HCT116 (cell line): ENCODE results near the gene IL17A. TPM values are rescaled to one million over a fixed set of nuclear protein-coding genes. Genes with fewer than 3 reads are reported as not detected.

Source experiments
- ATAC-seq: fragments of 200-7000 bp; cut with Tn5 transposase; 2 replicates; pipeline ENCODE4 v1.9.1; 2020; ENCODE audit warnings: mild to moderate bottlenecking, moderate library complexity
- BruUV-seq: library from RNA; stranded (reverse); fragments of 400-500 nt; replicated peaks from 2 replicates; lab custom pipeline; 2021; lab: Mats Ljungman, UMichigan
- CTCF ChIA-PET: fragments of 300-600 bp; sonication (Branson Sonifier 250); formaldehyde crosslinking; loops from one replicate; lab custom pipeline; 2021; ENCODE audit warnings: antibody characterized with exemption; lab: Charles Lee
- POLR2A ChIA-PET: fragments of 300-600, 350-600 bp; sonication (Branson Sonifier 250); formaldehyde crosslinking; loops from one replicate; lab custom pipeline; 2021; ENCODE audit warnings: antibody characterized with exemption; lab: Charles Lee
- RAD21 ChIA-PET, 2 experiments: fragments of 300-600 bp; sonication (Branson Sonifier 250); formaldehyde crosslinking; loops; one replicate each; lab custom pipeline; 2023; ENCODE audit warnings: low total read pairs in 2 of 2; ENCODE audit not compliant: uncharacterized antibody in 2 of 2, unreplicated experiment in 2 of 2, low non-redundant PET in 1 of 2; lab: Charles Lee
- DNase-seq: peaks from one replicate; pipeline ENCODE4 v3.0.0-alpha.2; 2010; ENCODE audit warnings: low read depth, low spot score
- H2AFZ ChIP-seq: fragments of 200-600 bp; shearing (Covaris generic), sonication (generic); 2 replicates; pipeline ENCODE4 v1.6.1; 2017; ENCODE audit warnings: low read depth, mixed run types, mixed read lengths, antibody characterized with exemption, low read length; ENCODE audit not compliant: poor library complexity, severe bottlenecking
- H3K27ac ChIP-seq: 2 replicates; pipeline ENCODE4 v1.5.1; 2012; ENCODE audit warnings: low read depth, low read length
- H3K27me3 ChIP-seq: fragments of 200-600 bp; sonication (generic); 2 replicates; pipeline ENCODE4 v1.6.1; 2016; ENCODE audit warnings: mixed run types, low read length, mixed read lengths; ENCODE audit not compliant: insufficient read depth
- H3K36me3 ChIP-seq, 2 experiments: fragments of 200-500 bp in 1 of 2; fragments of 200-600 bp in 1 of 2; sonication (Bioruptor generic) in 1 of 2; sonication (generic) in 1 of 2; 2 replicates each; pipeline versions ENCODE4 v1.5.1 to v1.6.1; 2014 to 2016; ENCODE audit warnings: low read length in 2 of 2, inconsistent platforms in 1 of 2, mixed read lengths in 1 of 2, mixed run types in 1 of 2; ENCODE audit not compliant: insufficient read depth in 2 of 2, control insufficient read depth in 1 of 2
- H3K4me1 ChIP-seq, 2 experiments: fragments of 200-600 bp in 1 of 2; sonication (generic) in 1 of 2; 2 replicates each; pipeline versions ENCODE4 v1.5.1 to v1.6.1; 2012 to 2017; ENCODE audit warnings: low read length in 2 of 2, inconsistent platforms in 1 of 2, mild to moderate bottlenecking in 1 of 2, mixed read lengths in 1 of 2, mixed run types in 1 of 2, moderate library complexity in 1 of 2; ENCODE audit not compliant: insufficient read depth in 2 of 2, control insufficient read depth in 1 of 2
- H3K4me2 ChIP-seq: fragments of 200-600 bp; sonication (generic); 2 replicates; pipeline ENCODE4 v1.6.1; 2017; ENCODE audit warnings: mixed run types, low read length, mixed read lengths
- H3K4me3 ChIP-seq, 2 experiments: fragments of 200-600 bp in 1 of 2; sonication (generic) in 1 of 2; replicated peaks in 1 of 2; 2 replicates each; pipeline ENCODE4 v1.5.1; 2011 to 2016; ENCODE audit warnings: low read length in 2 of 2, control low read depth in 1 of 2, low read depth in 1 of 2, mild to moderate bottlenecking in 1 of 2, mixed read lengths in 1 of 2, mixed run types in 1 of 2
- H3K79me2 ChIP-seq: fragments of 200-600 bp; sonication (generic); 2 replicates; pipeline ENCODE4 v1.6.1; 2017; ENCODE audit warnings: mild to moderate bottlenecking, mixed run types, low read length, moderate library complexity, mixed read lengths; ENCODE audit not compliant: insufficient read depth
- H3K9ac ChIP-seq: fragments of 200-600 bp; sonication (generic); 2 replicates; pipeline ENCODE4 v1.6.1; 2016; ENCODE audit warnings: low read length, mixed read lengths
- H3K9me2 ChIP-seq: fragments of 200-600 bp; sonication (generic), shearing (Covaris generic); 2 replicates; pipeline ENCODE4 v1.6.1; 2017; ENCODE audit warnings: mixed run types, mild to moderate bottlenecking, moderate library complexity; ENCODE audit not compliant: insufficient read depth
- H3K9me3 ChIP-seq, 2 experiments: fragments of 200-500 bp in 1 of 2; fragments of 200-600 bp in 1 of 2; sonication (Bioruptor generic) in 1 of 2; sonication (generic) in 1 of 2; 2 replicates each; pipeline ENCODE4 v1.6.1; 2014 to 2017; ENCODE audit warnings: low read length in 2 of 2, mixed read lengths in 2 of 2, inconsistent platforms in 1 of 2, low read depth in 1 of 2, mild to moderate bottlenecking in 1 of 2, mixed run types in 1 of 2, moderate library complexity in 1 of 2; ENCODE audit not compliant: control insufficient read depth in 1 of 2, insufficient read depth in 1 of 2
- H4K20me1 ChIP-seq: fragments of 200-600 bp; sonication (generic), shearing (Covaris generic); 2 replicates; pipeline ENCODE4 v1.6.1; 2017; ENCODE audit warnings: mixed run types, mild to moderate bottlenecking, moderate library complexity; ENCODE audit not compliant: insufficient read depth
- ATF3 ChIP-seq: IDR thresholded peaks from 2 replicates; pipeline ENCODE4 v1.6.1; 2012
- CEBPB ChIP-seq: IDR thresholded peaks from 2 replicates; pipeline ENCODE4 v1.6.1; 2012; ENCODE audit warnings: low read depth
- CTCF ChIP-seq, 3 experiments: fragments of 200-600 bp in 1 of 3; sonication (generic) in 1 of 3; IDR thresholded peaks in 2 of 3; conservative IDR thresholded peaks in 1 of 3; 2 replicates each; pipeline ENCODE4 v1.5.1; 2012 to 2017; ENCODE audit warnings: low read depth in 2 of 3, low read length in 2 of 3, antibody characterized with exemption in 1 of 3, borderline replicate concordance in 1 of 3, control low read depth in 1 of 3, mild to moderate bottlenecking in 1 of 3, mixed read lengths in 1 of 3, mixed run types in 1 of 3, moderate library complexity in 1 of 3; ENCODE audit not compliant: insufficient read depth in 1 of 3
- ELF1 ChIP-seq: IDR thresholded peaks from 2 replicates; pipeline ENCODE4 v1.6.1; 2012; ENCODE audit warnings: low read depth, borderline replicate concordance
- EZH2 ChIP-seq: fragments of 200-600 bp; sonication (generic); IDR thresholded peaks from 2 replicates; pipeline ENCODE4 v1.6.1; 2017; ENCODE audit warnings: antibody characterized with exemption, mixed run types
- MAX ChIP-seq: IDR thresholded peaks from 2 replicates; pipeline ENCODE4 v1.6.1; 2012
- POLR2A ChIP-seq: IDR thresholded peaks from 2 replicates; pipeline ENCODE4 v1.7.0; 2011; ENCODE audit warnings: borderline replicate concordance; ENCODE audit not compliant: insufficient read depth, insufficient read length; ENCODE audit errors: extremely low read depth
- RAD21 ChIP-seq: IDR thresholded peaks from 2 replicates; pipeline ENCODE4 v1.6.1; 2012; ENCODE audit warnings: low read depth, mild to moderate bottlenecking
- REST ChIP-seq: IDR thresholded peaks from 2 replicates; pipeline ENCODE4 v1.6.1; 2012; ENCODE audit warnings: low read depth
- SP1 ChIP-seq: IDR thresholded peaks from 2 replicates; pipeline ENCODE4 v1.6.1; 2012; ENCODE audit warnings: low read depth
- SRF ChIP-seq: IDR thresholded peaks from 2 replicates; pipeline ENCODE4 v1.6.1; 2012; ENCODE audit warnings: low read depth
- TCF7L2 ChIP-seq: IDR thresholded peaks from 2 replicates; pipeline ENCODE4 v1.7.0; 2011; ENCODE audit warnings: borderline replicate concordance, inconsistent platforms; ENCODE audit not compliant: insufficient read depth, insufficient read length; ENCODE audit errors: extremely low read depth
- ZBTB33 ChIP-seq: IDR thresholded peaks from 2 replicates; pipeline ENCODE4 v1.6.1; 2011; ENCODE audit warnings: mild to moderate bottlenecking, low read length, moderate library complexity; ENCODE audit not compliant: insufficient replicate concordance; ENCODE audit errors: extremely low read depth
- ZFX ChIP-seq: fragments of 450-650 bp; IDR thresholded peaks from 2 replicates; pipeline ENCODE4 v1.6.1; 2017
- ZNF274 ChIP-seq: fragments of 200-500 bp; sonication (Bioruptor generic); IDR thresholded peaks from 2 replicates; pipeline ENCODE4 v1.6.1; 2014; ENCODE audit warnings: mild to moderate bottlenecking, low read depth, low read length, inconsistent platforms
- intact Hi-C: fragments of 100-400 bp; cut with micrococcal nuclease; formaldehyde crosslinking; loops from 2 replicates; pipeline ENCODE4 v1.10.0; 2022
- total RNA-seq: library from RNA; stranded (reverse); gene quantifications from one replicate; pipeline ENCODE4 v1.2.1, GENCODE V29; 2021; ENCODE audit not compliant: unreplicated experiment

IL17A gene
- total RNA-seq, 1 experiment from 2014 or later = not detected

DNA sequence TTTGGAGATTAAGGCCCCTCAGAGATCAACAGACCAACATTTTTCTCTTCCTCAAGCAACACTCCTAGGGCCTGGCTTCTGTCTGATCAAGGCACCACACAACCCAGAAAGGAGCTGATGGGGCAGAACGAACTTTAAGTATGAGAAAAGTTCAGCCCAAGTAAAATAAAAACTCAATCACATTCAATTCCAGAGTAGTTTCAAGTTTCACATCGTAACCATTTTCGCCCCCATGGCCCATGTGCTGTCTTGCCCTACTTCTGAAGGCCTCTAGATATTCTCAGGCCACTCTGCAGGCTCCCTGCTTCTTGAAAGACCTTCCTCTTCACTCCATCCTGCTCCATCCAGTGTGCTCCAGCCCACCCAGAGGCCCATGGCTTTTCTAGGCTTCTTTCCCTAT is 4.2 kb downstream of the IL17A start:
- no peak overlapping the region for H3K4me3 ChIP-seq
- peaks cover 19% of the 10 kb centered on the region for H3K27me3 ChIP-seq
- no peak overlapping the region for H3K9ac ChIP-seq
- RAD21 ChIA-PET = no interaction called here
- POLR2A ChIA-PET = no interaction called here
- no peak overlapping the region for H3K4me2 ChIP-seq
- intact Hi-C loops = no loop called here
- H3K27ac ChIP-seq = no peak overlapping the region
- ATAC-seq = no peak
- no peaks in the 10 kb centered on the region for H3K79me2 ChIP-seq
- no peak overlapping the region for H2AFZ ChIP-seq
- no TSS peak for BruUV-seq
- TF ChIP-seq EZH2 (no peak), CEBPB (no peak), ELF1 (no peak), ZFX (no peak), RAD21 (no peak), CTCF (IDR thresholded peaks at IDR 0.05 in 2 of 3, conservative IDR thresholded peaks at IDR 0.05 in 1 of 3; ENCODE audit: borderline replicate concordance in 1 of 3, insufficient read depth in 1 of 3, low read depth in 2 of 3, low read length in 2 of 3) (no peak), ATF3 (no peak), SRF (no peak), REST (no peak), SP1 (no peak), ZBTB33 (no peak), POLR2A (no peak), ZNF274 (no peak), TCF7L2 (no peak), MAX (no peak)
- TF ChIP-seq, all 23 proteins: peak for 0
- CTCF ChIA-PET = no interaction called here
- H3K9me3 ChIP-seq = no peaks in the 10 kb centered on the region
- no peaks in the 10 kb centered on the region for H4K20me1 ChIP-seq
- no peak for DNase-seq
- H3K36me3 ChIP-seq = no peaks in the 10 kb centered on the region
- peaks cover 3% of the 10 kb centered on the region; the same call in 1 of the 2 replicates for H3K9me2 ChIP-seq
- H3K4me1 ChIP-seq = no peaks in the 10 kb centered on the region
